Femur (tissue), 1 donor: Measurements from ENCODE around the gene PPIL1.

Experiments
- DNase-seq: peaks from one replicate; pipeline ENCODE4 v3.0.0-alpha.2; 2017

PPIL1 gene

DNA sequence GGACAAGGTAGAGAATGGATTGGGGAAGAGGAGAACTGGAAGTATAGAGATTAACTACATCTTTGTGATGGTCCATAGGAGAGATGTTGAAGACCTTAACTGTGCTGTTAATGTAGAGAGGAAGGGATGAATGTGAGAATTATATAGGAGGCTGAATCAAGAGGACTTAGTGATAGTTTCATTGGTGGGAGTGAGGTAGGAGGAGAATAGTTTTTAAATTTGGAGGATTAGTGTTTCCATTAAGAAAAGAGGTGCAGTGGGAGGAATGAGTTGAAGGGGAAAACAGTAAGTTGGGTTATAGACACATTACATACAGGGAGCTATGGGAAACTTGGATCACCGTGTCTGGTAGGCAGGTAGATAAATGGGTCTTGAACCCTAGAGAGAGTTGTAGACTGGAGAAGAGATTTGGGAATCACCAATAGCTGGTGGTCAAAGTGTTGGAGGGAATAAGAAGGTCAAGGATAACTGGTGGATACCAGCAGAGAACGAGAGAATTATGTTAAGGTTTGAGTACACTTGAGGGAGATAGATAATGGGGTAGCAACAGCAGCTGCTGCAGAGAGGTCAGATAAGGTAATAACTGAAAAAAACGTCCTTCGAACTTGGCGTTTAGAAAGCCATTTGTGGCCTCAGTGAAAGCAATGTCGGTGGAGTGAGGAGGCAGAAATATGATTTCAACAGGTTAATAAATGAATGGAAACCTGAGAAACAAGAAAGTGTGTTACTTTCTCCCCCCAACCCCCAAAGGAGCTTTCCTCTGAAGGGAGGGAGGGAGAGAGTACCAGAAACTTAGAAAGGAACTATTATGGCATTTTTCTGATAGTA lies 14.3 kb upstream of the PPIL1 start:
- no peak for DNase-seq

DNA sequence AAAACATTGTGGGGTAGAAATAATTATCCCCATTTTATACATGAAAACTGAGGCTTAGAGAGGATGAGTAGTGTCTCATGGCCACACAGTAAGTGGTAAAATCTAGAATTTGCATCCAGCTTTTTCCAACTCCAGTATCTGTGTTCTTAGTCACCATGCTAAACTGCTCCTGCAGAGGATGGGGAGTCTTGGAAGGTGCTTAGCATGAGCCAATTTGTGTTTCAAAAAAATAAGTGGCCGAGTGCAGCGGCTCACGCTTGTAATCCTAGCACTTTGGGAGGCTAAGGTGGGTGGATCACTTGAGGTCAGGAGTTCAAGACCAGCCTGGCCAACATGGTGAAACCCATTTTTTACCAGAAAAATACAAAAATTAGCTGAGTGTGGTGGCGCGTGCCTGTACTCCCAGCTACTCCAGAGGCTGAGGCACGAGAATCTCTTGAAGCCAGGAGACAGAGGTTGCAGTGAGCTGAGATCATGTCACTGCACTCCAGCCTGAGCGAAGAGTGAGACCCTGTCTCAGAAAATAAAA lies 13.6 kb upstream of the PPIL1 start:
- DNase-seq, result no peak

DNA sequence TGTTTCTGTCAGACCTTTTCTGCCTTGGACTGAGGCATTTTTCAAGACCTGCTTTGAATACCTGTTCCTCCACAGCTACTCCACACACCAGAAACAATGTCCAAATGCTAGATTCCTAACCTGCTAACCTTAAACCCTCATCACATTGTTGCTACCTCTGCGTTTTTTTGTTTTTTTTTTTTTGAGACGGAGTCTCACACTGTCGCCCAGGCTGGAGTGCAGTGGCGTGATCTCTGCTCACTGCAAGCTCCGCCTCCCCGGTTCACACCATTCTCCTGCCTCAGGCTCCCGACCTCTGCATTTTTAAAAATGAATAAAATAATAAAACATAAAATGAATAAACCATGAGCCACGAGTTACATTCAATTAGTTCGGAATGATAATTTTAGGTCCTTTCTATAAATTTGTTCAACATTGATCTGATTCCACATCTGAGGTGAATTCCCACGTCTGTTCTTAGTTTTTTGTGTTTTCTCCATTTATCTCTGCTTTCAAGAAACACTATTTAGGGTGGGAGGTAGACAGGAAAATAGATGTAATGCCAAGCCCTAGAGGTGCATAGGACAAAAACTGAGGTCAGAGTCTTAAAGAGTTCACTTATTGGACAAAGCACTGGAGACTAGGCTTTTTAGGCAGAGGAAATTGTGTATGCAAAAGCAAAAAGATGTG lies 12.5 kb upstream of the PPIL1 start:
- DNase-seq, result no peak

DNA sequence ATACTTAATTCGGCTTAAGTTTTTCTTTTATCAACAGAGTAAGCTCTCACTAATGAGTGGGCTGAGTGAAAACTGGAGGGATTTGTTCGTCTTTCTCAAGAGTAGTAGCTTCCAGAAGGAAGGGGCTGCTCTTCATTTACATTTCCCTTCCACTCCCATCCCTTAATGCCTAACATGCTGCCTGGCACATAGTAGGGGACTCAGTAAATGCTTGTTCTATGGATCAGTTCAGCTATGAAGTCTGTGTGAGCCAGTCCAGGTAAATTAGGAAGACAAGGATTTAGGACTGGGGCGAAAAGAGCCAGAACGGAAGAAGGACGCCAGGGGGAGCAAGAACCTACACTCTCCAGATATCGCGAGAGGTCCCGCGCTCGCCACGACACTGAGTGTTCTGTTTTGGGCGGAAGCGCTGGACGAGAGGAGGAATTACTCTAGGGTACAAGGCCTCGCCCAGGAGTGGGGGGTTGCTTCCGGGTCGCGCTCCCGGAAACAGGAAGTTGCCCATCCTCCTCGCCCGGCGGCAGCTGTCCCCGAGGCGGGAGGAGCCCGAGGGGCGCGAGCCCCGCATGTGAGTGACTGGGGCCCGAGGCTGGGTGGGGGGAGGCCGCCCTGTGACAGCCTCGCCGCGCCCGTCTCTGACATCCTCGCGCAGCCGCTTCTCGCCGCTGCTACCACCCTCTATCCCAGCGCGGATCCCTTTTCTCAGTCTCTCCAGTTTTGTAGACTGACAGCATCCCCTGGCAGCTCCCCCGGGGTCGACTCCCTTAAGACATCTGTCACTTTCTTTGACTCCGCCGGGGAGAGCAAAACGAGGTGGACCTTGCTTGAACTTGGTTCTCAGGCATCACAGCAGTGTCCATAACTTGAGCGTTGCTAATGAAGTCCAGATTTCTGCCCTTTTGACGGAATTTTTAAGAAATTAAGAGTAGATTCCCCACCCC lies 11.1 kb upstream of the PPIL1 start, which contains the start of gene C6orf89:
TSS of gene C6orf89 (plus strand) at position 492 of the 941 bp plus-strand sequence. CDS start 13,493 bp downstream, outside the sequence.
- peak; percentile 98 for DNase-seq

DNA sequence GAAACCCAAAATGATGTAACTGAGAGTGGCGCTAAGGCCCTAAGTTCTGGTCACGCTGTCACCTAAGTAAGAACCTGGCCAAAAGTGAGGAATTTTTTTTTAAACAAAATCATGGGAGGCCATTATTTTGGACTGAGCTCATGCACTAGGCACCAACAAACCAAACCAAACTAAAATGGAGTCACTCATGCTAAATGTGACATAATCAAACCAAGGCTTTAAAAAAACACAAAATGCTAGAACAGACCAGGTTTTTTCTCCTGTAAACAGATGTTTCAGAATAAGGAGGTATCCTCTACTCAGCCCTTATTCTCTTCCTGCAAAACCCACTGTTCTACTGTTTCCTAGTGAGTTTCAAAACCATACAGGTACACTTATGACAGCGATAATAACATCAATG lies 10.0 kb upstream of the PPIL1 start:
- no peak for DNase-seq

DNA sequence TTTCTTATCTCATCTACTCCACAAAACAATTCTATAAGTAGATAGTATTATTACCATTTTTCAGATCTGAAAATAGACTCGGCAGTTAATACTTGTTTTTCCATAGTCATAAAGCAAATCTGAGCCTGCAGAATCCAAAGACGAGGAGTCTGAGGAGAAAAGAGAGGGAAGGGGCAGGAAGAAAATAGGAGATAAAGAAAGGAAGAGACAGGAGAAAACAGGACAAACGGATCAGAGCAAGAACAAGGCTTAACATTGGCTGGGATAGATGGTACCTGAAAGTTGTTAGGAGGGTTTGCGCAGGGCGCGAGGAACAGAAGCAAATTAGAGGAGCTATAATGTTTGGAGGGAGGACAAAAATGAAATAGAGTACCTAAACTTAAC lies 639 bp upstream of the PPIL1 start:
- DNase-seq, result no peak

DNA sequence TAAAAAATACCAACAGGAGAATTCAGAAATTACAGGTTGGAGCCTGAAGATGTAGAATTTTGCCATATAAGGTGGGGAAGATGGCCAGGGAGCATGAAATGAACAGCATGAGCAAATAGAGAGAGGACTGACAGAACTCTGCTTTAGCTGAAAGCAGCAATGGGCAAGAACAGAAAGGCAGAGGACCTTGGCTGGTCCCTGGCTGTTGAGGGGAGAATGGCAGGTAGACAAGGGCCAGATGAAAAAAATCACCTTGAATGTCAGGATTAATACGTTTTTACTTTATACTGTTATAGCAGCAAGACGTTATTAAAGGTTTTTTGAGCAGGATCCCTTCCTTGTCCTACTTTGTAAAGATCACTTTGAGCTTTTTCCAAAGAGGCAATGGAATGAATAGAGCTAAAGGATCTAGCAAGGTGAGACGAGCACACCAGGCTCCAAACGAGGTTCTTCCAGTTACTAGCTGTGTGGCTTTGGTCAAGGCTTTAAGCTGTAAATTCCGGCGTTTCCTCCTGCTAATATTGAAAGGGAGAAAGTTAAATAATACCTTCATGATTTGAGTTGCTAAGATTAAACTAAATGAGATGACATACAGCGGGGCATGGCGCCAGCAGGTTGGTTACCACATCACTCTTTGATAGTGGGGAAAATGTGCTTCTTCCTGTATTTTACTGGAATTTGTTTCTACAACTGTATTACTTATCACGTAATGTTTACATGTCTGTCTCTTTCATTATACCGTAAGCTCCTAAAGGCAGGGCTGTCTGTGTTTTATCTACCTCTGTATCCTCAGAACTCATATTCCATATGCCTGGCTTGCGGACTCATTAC lies 776 bp downstream of the PPIL1 start:
- no peak for DNase-seq

DNA sequence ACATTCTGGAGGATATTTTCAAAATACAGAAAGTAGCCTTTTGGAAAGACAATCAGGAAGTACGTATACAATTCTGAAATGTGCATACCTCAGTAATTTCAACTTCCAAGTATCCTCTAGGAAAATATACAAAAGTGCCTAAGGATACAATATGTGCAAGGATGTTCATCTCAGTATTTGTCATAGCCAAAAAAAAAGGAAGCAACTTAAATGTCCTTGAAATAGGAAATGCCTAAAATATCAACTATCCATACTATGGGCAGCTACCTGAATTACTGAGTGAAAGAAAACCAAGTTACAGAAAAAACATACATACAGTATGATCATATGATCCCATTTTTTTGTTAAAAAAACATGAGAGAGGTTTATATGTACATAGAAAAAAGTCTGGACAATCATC lies 1.5 kb downstream of the PPIL1 start:
- DNase-seq, result no peak

DNA sequence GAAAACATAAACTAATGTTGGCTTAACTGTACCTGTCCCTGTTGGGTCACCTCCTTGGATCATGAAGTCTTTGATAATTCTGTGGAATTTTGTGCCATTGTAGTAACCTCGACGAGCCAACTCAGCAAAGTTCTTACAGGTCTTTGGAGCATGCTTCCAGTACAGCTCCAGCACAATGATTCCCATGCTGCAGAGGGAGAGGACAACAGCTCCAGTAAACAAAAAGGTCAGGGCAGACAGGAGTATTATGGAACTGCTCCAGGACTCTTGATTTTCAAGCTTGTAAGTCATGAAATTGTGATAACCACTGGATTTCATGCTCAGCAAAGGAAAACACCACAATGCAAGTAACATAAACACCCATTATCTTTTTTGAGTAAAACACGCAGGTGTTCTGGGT lies 2.9 kb downstream of the PPIL1 start:
- no peak for DNase-seq

DNA sequence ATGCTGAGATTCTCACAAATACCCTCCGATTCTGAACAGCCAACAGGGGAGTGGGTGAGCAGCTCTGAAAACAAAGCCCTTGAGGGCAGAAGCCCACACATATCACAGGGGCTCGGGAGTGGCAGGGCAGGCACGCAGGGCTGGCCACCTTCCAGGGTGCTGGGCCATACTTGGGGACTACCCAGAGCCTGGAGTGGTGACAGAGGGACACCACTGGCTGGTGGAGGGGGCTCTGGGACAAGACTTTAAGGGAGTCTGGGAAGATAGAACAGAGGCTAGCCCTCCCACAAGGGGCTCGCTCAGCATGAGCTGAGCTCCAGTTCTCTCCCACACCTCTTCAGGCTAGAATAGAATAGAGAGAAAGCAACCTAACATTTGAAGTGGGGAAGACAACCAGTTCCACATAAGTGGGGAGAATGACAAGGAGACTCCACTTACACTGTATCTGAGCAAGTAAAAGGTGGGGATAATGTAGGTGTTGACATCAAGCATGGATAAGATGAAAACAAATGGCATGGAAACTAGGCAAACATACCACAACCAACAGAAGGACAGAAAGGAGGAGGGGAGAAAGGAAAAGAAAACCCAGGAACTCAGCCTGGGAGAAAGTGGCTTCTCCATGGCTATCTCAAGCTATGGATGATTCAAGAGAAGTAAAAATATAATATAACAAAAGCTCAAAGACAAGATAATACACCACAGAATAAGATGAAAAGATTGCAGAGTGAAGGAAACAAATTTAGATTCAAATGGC lies 7.0 kb downstream of the PPIL1 start:
- DNase-seq, result no peak

DNA sequence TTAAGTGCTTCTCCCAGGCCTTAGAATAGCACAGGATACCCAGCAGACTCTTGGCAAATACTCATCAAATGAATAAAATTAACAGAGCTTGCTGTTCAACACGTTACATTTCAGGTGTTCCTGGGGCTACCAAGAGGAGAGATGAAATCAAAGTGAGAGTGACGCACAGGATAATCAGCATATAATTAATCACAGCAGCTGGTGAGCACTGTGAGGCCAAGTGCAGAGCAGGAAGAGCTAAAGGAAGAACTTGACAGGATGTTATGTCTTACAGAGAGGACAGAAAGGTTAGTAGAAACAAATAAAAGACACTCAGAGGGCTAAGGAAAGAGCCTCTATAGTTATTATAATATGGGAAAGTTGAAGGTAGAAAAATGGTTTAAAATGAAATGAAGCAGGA lies 8.8 kb downstream of the PPIL1 start:
- DNase-seq, result no peak

DNA sequence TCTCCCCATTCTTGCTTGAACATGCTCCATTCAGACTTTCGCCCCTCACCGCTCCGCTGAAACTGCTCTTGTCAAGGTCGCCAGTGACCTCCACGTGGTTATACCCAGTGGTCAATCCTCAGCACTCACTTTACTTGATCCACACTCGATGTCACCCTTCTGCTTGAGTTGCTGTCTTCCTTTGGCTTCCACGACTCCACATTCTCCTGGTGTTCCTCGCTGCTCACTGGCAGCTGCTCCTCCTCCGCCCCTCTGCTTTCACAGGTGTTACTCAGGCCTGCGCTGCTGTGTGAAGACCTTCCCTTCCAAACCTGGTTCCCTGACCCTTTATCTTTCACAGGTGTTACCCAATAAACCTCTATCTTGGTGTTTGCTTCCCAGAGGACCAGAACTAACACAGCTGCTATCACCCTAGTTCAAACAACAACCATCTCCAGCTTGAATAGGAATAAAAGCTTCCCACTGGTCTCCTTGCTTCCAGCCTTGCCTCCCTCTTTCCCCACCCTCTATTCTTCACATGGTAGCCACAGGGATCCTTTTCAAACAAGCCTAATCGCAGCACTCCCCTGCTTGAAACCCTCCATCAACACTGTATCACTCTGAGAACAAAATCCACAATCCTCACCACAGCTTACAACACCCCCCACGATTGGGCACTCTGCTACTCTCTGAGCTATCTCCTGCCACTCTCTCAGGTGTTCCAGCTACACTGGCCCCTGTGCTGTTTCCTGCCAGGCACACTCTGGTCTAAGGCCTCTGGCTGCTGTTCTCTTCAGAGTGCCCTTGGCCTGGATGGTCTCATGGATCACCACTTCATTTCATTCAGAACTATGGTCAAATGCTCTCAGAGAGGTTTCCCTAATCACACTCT lies 10.7 kb downstream of the PPIL1 start:
- DNase-seq, result no peak

DNA sequence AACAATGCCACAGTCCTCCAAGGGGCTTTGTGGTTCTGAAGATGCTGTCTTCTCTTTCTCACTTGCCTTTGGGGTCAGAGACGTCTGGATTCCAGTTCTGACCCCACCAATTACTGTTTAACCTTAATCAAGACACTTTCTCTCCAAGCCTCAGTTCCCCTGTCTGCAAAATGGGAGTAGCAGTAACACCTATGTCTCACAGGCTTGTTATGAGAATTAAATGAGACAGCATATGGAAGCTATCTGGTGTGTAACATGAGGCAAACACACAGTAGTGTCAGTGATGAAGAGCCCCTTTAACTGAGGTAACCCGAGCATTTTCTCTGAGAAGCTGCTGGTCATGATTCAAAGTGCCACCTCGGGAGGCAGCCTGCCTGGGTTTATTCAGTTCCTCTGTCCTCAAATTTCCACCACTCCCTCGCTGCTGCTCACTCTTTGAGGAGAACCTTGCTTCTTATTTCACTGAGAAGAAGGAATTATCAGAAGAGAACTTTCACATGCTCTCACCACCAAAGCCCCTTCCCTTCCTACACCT lies 11.7 kb downstream of the PPIL1 start:
- no peak for DNase-seq

DNA sequence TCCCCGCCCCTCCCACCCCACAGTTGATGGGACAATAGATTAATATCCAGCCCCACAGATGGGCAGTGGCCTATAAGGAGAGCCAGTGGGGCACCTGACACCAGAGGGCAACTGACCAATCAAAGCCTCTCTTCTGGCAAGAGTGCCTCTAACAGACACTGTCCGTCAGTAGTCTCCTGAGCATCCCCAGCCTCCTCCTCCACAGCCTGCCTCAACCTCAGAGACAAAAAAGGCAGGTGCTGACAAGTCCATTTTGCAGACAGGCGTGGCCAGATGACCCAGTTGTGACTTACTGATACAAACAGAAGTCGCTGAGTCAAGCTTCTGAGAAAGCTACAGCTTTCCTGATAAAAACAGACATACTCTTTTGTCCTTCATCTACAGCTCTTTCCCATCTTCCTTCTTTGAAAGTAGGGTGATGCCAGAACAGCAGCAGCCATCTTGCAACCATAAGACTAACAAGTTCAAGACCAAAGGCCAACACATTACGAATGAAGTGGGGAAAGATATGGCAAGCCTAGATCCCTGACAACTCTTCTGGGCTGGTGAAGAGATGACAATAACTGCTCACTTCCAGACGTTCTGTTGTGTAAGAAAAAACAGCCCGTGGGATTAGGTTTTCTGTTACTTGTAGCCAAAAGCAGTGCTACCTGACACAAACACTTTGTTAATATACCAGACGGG lies 12.3 kb downstream of the PPIL1 start:
- no peak for DNase-seq

DNA sequence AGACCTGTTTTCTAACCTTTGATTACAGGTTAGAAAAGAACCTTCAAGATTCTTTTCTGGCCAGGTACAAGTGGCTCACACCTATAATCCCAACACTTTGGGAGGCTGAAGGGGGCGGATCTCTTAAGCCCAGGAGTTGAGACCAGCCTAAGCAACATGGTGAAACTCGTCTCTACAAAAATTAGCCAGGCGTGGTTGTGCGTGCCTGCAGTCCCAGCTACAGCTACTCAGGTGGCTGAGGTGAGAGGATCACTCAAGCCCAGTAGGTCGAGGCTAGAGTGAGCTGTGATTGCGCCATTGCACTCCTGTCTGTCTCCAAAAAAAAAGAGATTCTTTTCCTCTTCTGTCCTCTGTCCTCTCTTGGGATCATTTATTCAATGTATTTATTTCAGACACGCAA lies 14.5 kb downstream of the PPIL1 start:
- no peak for DNase-seq

DNA sequence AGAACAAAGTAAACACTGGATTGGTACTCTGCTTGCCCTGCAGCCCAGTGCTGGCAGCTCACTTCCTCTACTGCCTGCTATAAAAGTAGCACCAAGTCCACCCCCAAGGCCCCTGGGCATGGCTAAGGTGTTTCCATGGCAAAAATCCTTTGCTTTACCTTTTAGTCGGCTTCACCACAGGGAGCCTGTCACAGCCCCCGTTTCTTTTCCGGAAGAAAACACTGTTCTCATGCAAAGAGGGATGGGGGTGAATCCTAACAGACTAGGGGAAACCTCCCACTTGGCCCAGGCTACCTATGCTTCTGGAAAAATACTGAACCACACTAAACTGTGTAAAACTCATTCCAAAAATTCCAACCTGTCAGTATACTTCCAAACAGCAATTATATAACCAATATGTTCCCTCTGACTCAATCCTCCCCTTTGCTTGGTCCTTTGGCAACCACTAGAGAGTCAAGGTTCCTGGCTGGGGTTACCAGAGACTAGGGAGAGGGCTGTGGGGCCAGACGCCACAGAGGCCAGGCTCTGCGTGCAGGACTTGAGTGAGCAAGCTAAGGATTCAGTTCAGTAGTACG lies 16.1 kb downstream of the PPIL1 start:
- peak; percentile 46 for DNase-seq

DNA sequence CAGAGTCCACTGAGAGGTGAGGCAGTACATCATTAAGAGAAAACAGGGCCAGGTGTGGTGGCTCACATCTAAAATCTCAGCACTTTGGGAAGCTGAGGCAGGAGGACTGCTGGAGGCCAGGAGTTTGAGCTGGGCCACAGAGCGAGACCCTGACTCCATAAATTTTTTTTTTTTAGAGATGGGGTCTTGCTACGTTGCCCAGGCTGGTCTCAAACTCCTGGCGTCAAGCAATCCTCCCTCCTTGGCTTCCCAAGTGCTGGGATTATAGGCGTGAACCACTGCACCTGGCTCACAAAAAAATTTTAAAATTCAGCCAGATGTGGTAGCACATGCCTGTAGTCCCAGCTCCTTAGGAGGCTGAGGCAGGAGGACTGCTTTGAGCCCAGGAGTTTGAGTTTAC lies 17.3 kb downstream of the PPIL1 start:
- no peak for DNase-seq

DNA sequence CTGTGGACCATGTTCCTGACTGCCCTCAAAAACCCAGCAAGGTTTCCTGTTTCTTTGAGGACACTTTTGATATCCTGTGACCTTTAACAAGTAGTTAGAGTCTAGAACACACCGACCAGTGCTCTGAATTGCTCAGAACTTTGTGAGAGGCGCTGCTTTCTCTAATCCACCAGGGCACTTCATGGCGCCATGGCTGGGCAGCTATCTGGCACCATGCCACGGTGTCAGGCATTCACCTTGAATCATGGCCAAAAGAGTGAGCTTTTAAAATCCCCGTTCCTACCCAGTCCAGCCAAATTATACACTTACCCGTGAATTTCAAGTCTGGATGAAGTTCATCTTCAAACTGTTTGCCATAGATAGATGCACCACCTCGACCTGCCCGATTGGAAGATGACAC lies 18.3 kb downstream of the PPIL1 start:
- DNase-seq, result no peak

DNA sequence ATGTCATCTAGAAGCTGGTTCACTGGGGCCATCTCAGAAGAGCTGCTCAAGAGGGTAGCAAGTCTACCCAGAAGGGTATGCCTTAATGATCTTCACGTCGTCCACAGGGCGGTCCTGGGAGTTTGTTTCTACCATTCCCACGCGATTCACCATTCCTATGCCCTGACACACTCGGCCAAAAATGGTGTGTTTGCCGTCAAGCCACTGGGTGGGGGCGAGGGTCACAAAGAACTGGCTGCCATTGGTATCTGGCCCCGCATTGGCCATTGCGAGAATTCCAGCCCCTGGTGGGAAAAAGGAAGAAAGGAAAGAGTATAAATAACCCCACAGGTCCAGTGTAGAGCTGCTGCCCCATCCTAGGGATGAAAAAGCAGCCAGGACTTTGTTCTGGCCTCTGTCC lies 18.9 kb downstream of the PPIL1 start:
- DNase-seq, result no peak
